Measurements from ENCODE around the gene LRRC8C.
A peak's percentile ranks its signal among the peaks of the same experiment; 100 is the strongest.

The LRRC8C gene

DNA sequence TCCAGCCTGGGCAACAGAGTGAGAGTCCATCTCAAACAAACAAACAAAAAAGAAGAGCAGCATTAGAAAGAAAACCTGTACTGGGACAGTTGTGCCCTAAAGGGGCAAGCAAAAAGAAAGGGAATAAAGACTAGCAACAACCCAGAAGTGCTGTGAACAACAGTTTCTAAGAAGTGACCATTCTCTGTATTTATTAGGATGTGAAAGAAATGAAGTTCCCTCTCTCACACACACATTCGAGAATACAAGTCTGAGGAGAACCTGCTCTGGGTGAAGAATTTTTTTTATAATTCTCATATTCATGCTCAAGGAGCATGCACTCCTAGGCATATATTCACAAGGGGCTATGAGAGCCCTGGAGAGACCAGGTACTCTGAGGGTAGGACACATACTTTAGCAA, 128.4 kb downstream of the LRRC8C start:
- Histone ChIP-seq H3K4me1 (ENCODE audit: control insufficient read depth in 1 of 2, insufficient read depth in 2 of 2, low read length in 2 of 2) (peaks cover 0 to 7% of the 10 kb centered on the region in 2 experiments), H2AK5ac (ENCODE audit: low read length) (no peak overlapping the region), H3K18ac (ENCODE audit: low read length) (no peak overlapping the region), H4K8ac (ENCODE audit: low read depth, low read length) (no peak overlapping the region), H3K36me3 (ENCODE audit: control insufficient read depth in 1 of 2, insufficient read depth in 2 of 2, low read length in 2 of 2) (no peaks in the 10 kb centered on the region), H3K14ac (ENCODE audit: low read length) (no peak overlapping the region), H3K4me2 (ENCODE audit: low read length) (no peak overlapping the region), H3K9ac (ENCODE audit: low read length) (no peak overlapping the region), H3K23ac (ENCODE audit: low read length) (no peak overlapping the region), H2BK120ac (ENCODE audit: insufficient read depth, low read length, poor library complexity) (no peak overlapping the region), H2BK5ac (ENCODE audit: low read depth, low read length, poor library complexity) (no peak overlapping the region), H2BK12ac (ENCODE audit: low read length) (no peak overlapping the region), H4K12ac (ENCODE audit: low read depth, low read length) (no peak overlapping the region), H3K79me1 (ENCODE audit: low read length) (no peaks in the 10 kb centered on the region), H3K4me3 (ENCODE audit: low read depth, low read length) (no peak overlapping the region), H3K27ac (ENCODE audit: low read depth, low read length) (no peak overlapping the region), H2AFZ (ENCODE audit: insufficient read depth, low read length, poor library complexity) (no peak overlapping the region), H4K91ac (ENCODE audit: low read depth, low read length) (no peak overlapping the region), H3K4ac (ENCODE audit: low read depth, low read length) (no peak overlapping the region), H3K79me2 (ENCODE audit: control insufficient read depth, insufficient read depth, low read length, poor library complexity) (no peaks in the 10 kb centered on the region), H3K9me3 (ENCODE audit: insufficient read depth, low read depth, low read length) (peaks cover 2% of the 10 kb centered on the region), H3K27me3 (ENCODE audit: insufficient read depth, low read length) (no peaks in the 10 kb centered on the region)
- no peak for DNase-seq
- WGBS (ENCODE audit: extremely low coverage, insufficient coverage, insufficient read length), result no CpG with 5 or more reads among the region's 1 CpG

- Histone ChIP-seq H4K91ac (ENCODE audit: low read depth, low read length) (no peak overlapping the region), H3K79me1 (ENCODE audit: low read length) (no peaks in the 10 kb centered on the region), H3K18ac (ENCODE audit: low read length) (no peak overlapping the region), H2BK12ac (ENCODE audit: low read length) (no peak overlapping the region), H3K36me3 (ENCODE audit: control insufficient read depth in 1 of 2, insufficient read depth in 2 of 2, low read length in 2 of 2) (no peaks in the 10 kb centered on the region), H3K4me2 (ENCODE audit: low read length) (no peak overlapping the region), H4K8ac (ENCODE audit: low read depth, low read length) (no peak overlapping the region), H3K14ac (ENCODE audit: low read length) (no peak overlapping the region), H2BK120ac (ENCODE audit: insufficient read depth, low read length, poor library complexity) (no peak overlapping the region), H3K4me1 (ENCODE audit: control insufficient read depth in 1 of 2, insufficient read depth in 2 of 2, low read length in 2 of 2) (peaks cover 0 to 7% of the 10 kb centered on the region in 2 experiments), H3K4me3 (ENCODE audit: low read depth, low read length) (no peak overlapping the region), H3K23ac (ENCODE audit: low read length) (no peak overlapping the region), H2BK5ac (ENCODE audit: low read depth, low read length, poor library complexity) (no peak overlapping the region), H3K9me3 (ENCODE audit: insufficient read depth, low read depth, low read length) (peaks cover 2% of the 10 kb centered on the region), H2AFZ (ENCODE audit: insufficient read depth, low read length, poor library complexity) (no peak overlapping the region), H3K9ac (ENCODE audit: low read length) (no peak overlapping the region), H3K27me3 (ENCODE audit: insufficient read depth, low read length) (no peaks in the 10 kb centered on the region), H4K12ac (ENCODE audit: low read depth, low read length) (no peak overlapping the region), H3K4ac (ENCODE audit: low read depth, low read length) (no peak overlapping the region), H2AK5ac (ENCODE audit: low read length) (no peak overlapping the region), H3K79me2 (ENCODE audit: control insufficient read depth, insufficient read depth, low read length, poor library complexity) (no peaks in the 10 kb centered on the region), H3K27ac (ENCODE audit: low read depth, low read length) (no peak overlapping the region)
- no peak for DNase-seq
- WGBS (ENCODE audit: extremely low coverage, insufficient coverage, insufficient read length), result no CpG with 5 or more reads among the region's 3 CpGs
Measured at GRCh38 chr1:89761901-89762300, 129.0 kb downstream of the LRRC8C start.

- no peaks in the 10 kb centered on the region for H3K36me3 ChIP-seq (ENCODE audit: control insufficient read depth in 1 of 2, insufficient read depth in 2 of 2, low read length in 2 of 2)
- H3K9ac ChIP-seq (ENCODE audit: low read length), result no peak overlapping the region
- WGBS (ENCODE audit: extremely low coverage, insufficient coverage, insufficient read length), result no CpG with 5 or more reads among the region's 13 CpGs
- H2AK5ac ChIP-seq (ENCODE audit: low read length), result no peak overlapping the region
- no peak overlapping the region for H4K12ac ChIP-seq (ENCODE audit: low read depth, low read length)
- H2BK120ac ChIP-seq (ENCODE audit: insufficient read depth, low read length, poor library complexity), result no peak overlapping the region
- peak overlapping the region; percentile 74 for H3K4me2 ChIP-seq (ENCODE audit: low read length)
- no peaks in the 10 kb centered on the region for H3K79me2 ChIP-seq (ENCODE audit: control insufficient read depth, insufficient read depth, low read length, poor library complexity)
- H2AFZ ChIP-seq (ENCODE audit: insufficient read depth, low read length, poor library complexity), result no peak overlapping the region
- H3K14ac ChIP-seq (ENCODE audit: low read length), result no peak overlapping the region
- no peak overlapping the region for H3K4ac ChIP-seq (ENCODE audit: low read depth, low read length)
- H3K9me3 ChIP-seq (ENCODE audit: insufficient read depth, low read depth, low read length), result peaks cover 2% of the 10 kb centered on the region
- no peak overlapping the region for H2BK5ac ChIP-seq (ENCODE audit: low read depth, low read length, poor library complexity)
- no peak overlapping the region for H4K8ac ChIP-seq (ENCODE audit: low read depth, low read length)
- H3K18ac ChIP-seq (ENCODE audit: low read length), result no peak overlapping the region
- H3K4me1 ChIP-seq (ENCODE audit: control insufficient read depth in 1 of 2, insufficient read depth in 2 of 2, low read length in 2 of 2), result peaks cover 0 to 7% of the 10 kb centered on the region in 2 experiments
- no peak overlapping the region for H3K27ac ChIP-seq (ENCODE audit: low read depth, low read length)
- no peaks in the 10 kb centered on the region for H3K79me1 ChIP-seq (ENCODE audit: low read length)
- no peak overlapping the region for H3K4me3 ChIP-seq (ENCODE audit: low read depth, low read length)
- no peaks in the 10 kb centered on the region for H3K27me3 ChIP-seq (ENCODE audit: insufficient read depth, low read length)
- DNase-seq, result no peak
- no peak overlapping the region for H3K23ac ChIP-seq (ENCODE audit: low read length)
- no peak overlapping the region for H4K91ac ChIP-seq (ENCODE audit: low read depth, low read length)
- no peak overlapping the region for H2BK12ac ChIP-seq (ENCODE audit: low read length)
Measured at GRCh38 chr1:89762386-89762778, 129.5 kb downstream of the LRRC8C start.

GRCh38 chr1:89762779-89763648, 130.1 kb downstream of the LRRC8C start:
- Histone ChIP-seq H2BK5ac (ENCODE audit: low read depth, low read length, poor library complexity) (no peak overlapping the region), H3K9ac (ENCODE audit: low read length) (no peak overlapping the region)
- DNase-seq, result peak; percentile 86 to 92

More at GRCh38 chr1:89762779-89763648, 130.1 kb downstream of the LRRC8C start:
- Histone ChIP-seq H3K4me3 (ENCODE audit: low read depth, low read length) (peak overlapping the region; percentile 63), H4K91ac (ENCODE audit: low read depth, low read length) (no peak overlapping the region), H4K12ac (ENCODE audit: low read depth, low read length) (no peak overlapping the region), H2BK120ac (ENCODE audit: insufficient read depth, low read length, poor library complexity) (no peak overlapping the region), H3K14ac (ENCODE audit: low read length) (no peak overlapping the region), H3K4me1 (ENCODE audit: control insufficient read depth in 1 of 2, insufficient read depth in 2 of 2, low read length in 2 of 2) (peaks cover 0 to 4% of the 10 kb centered on the region in 2 experiments), H2BK12ac (ENCODE audit: low read length) (no peak overlapping the region), H4K8ac (ENCODE audit: low read depth, low read length) (no peak overlapping the region), H3K27ac (ENCODE audit: low read depth, low read length) (no peak overlapping the region), H3K79me1 (ENCODE audit: low read length) (no peaks in the 10 kb centered on the region), H3K18ac (ENCODE audit: low read length) (no peak overlapping the region), H3K23ac (ENCODE audit: low read length) (no peak overlapping the region), H3K36me3 (ENCODE audit: control insufficient read depth in 1 of 2, insufficient read depth in 2 of 2, low read length in 2 of 2) (no peaks in the 10 kb centered on the region), H3K9me3 (ENCODE audit: insufficient read depth, low read depth, low read length) (peaks cover 2% of the 10 kb centered on the region), H3K27me3 (ENCODE audit: insufficient read depth, low read length) (no peaks in the 10 kb centered on the region), H3K4ac (ENCODE audit: low read depth, low read length) (no peak overlapping the region), H3K4me2 (ENCODE audit: low read length) (peak overlapping the region; percentile 74), H2AFZ (ENCODE audit: insufficient read depth, low read length, poor library complexity) (peak overlapping the region; percentile 27), H3K79me2 (ENCODE audit: control insufficient read depth, insufficient read depth, low read length, poor library complexity) (no peaks in the 10 kb centered on the region), H2AK5ac (ENCODE audit: low read length) (no peak overlapping the region)
- WGBS (ENCODE audit: extremely low coverage, insufficient coverage, insufficient read length), result no CpG with 5 or more reads among the region's 47 CpGs
